H4 (cell line): ENCODE results near the gene TP53RK. TPM values are rescaled to one million over a fixed set of nuclear protein-coding genes. Genes with fewer than 3 reads are reported as not detected.

ENCODE experiments used
- DNase-seq: peaks from one replicate; pipeline ENCODE4 v3.0.0-alpha.2; 2015; ENCODE audit warnings: low spot score
- total RNA-seq: library from RNA; depleted of rRNA; stranded (reverse); fragments of >200 nt; shearing (Covaris generic); gene quantifications from 2 replicates; pipeline ENCODE4 v1.2.3, GENCODE V29; 2014; rRNA removed

Gene TP53RK
- 15.7 and 17.0 TPM in 2 replicates for total RNA-seq

GRCh38 chr20:46689082-46689753 lies at the start of gene TP53RK:
Gene TP53RK, minus strand, starts transcription at chr20:46689444. Its CDS starts 30 bp downstream, at chr20:46689414.
- peak; percentile 100 for DNase-seq

GRCh38 chr20:46735436-46735835 lies 46.2 kb upstream of the TP53RK start:
- DNase-seq, result no peak

DNA sequence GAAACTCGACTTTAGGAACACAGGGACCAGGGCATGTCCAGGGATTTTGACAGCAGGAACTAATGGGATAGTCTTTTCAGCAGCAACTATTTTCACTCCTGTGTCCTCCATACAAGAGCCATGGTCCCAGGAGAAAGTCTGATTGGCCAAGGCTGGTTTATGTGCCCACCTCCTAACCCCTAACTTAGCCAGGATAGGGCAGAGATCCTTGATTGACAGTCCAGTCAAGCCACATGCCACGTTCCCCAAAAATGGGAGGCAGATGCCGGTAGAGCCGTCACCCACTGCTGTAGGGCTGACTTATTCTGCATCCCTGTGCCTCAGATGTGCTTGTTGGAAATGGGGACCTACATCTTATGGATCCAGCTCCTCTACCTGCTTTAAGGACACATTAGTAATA lies 42.5 kb upstream of the TP53RK start:
- DNase-seq, result no peak

DNA sequence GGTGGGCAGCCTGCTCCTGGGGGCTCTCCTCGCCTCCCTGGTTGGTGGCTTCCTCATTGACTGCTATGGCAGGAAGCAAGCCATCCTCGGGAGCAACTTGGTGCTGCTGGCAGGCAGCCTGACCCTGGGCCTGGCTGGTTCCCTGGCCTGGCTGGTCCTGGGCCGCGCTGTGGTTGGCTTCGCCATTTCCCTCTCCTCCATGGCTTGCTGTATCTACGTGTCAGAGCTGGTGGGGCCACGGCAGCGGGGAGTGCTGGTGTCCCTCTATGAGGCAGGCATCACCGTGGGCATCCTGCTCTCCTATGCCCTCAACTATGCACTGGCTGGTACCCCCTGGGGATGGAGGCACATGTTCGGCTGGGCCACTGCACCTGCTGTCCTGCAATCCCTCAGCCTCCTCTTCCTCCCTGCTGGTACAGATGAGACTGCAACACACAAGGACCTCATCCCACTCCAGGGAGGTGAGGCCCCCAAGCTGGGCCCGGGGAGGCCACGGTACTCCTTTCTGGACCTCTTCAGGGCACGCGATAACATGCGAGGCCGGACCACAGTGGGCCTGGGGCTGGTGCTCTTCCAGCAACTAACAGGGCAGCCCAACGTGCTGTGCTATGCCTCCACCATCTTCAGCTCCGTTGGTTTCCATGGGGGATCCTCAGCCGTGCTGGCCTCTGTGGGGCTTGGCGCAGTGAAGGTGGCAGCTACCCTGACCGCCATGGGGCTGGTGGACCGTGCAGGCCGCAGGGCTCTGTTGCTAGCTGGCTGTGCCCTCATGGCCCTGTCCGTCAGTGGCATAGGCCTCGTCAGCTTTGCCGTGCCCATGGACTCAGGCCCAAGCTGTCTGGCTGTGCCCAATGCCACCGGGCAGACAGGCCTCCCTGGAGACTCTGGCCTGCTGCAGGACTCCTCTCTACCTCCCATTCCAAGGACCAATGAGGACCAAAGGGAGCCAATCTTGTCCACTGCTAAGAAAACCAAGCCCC lies 36.2 kb upstream of the TP53RK start:
- no peak for DNase-seq

GRCh38 chr20:46724343-46724959 lies 35.2 kb upstream of the TP53RK start:
- DNase-seq, result no peak

GRCh38 chr20:46723039-46723438 lies 33.8 kb upstream of the TP53RK start:
- DNase-seq, result no peak

DNA sequence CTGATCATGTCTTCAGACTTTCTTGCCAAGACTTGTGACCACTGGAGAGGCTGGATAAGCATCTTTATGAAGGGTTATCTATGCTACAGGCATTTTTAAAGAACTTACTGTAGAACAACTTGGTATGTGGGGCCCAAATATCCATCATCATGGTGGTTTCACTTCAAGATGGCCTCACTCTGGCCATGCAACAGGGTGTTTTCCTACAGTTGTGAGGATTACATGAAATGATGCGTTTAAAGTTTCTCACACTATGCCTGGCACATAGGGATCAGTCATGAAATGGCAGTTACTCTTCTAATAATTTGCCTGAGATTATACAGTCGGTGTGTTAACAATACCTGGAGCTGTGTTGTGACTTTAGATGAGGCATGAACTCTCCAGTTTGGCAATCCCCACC lies 33.2 kb upstream of the TP53RK start:
- DNase-seq, result no peak

DNA sequence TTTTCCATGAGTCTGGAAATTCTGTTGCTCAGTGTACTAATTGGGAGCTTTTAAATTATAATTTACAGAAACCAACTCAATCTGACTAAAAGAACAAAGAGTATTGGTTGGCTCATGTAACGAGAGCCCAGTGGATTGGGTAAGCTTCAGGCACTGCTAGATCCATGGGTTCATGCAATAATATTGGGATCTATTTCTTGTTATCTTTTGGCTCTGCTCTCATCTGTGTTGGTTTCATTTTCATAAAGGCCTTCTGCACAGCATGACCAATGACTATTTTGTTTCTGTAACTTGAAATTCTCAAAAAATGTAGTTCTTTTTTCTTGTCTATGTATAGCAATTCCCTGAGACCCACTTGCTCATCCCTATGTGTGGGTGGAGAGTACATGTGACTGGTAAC lies 32.2 kb upstream of the TP53RK start:
- no peak for DNase-seq

- no peak for DNase-seq
These were observed 31.7 kb upstream of the TP53RK start for GRCh38 chr20:46720776-46721425.

- DNase-seq, result no peak
These were observed 30.8 kb upstream of the TP53RK start for GRCh38 chr20:46720019-46720418.

DNA sequence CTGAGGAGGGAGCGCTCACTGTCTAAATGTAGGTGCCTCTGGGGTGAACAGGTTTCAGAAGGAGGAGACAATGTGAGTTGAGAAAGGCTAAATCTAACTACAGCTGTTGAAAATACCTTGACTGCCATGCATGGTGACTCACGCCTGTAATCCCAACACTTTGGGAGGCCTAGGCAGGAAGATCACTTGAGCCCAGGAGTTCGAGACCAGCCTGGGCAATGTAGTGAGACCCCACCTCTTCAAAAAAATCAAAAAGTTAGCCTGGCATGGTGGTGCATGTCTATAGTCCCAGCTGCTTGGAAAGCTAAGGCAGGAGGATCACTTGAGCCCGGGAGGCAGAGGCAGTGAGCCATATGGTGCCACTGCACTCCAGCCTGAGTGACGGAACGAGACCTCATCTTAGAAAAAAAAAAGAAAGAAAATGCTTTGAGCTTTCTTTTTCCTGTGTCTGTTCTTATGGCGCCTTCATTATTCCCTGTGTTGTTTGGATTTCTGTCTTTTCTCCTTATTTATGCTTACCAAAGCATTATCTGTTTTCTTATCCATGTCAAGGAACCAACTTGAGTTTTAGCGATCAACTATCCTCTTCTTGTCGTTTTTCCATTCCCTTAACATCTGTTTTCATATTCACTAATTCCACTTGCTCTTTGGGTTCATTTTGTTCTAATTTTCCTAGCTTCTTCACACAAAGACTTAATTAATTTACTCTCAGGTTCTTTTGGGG lies 28.7 kb upstream of the TP53RK start:
- no peak for DNase-seq

DNA sequence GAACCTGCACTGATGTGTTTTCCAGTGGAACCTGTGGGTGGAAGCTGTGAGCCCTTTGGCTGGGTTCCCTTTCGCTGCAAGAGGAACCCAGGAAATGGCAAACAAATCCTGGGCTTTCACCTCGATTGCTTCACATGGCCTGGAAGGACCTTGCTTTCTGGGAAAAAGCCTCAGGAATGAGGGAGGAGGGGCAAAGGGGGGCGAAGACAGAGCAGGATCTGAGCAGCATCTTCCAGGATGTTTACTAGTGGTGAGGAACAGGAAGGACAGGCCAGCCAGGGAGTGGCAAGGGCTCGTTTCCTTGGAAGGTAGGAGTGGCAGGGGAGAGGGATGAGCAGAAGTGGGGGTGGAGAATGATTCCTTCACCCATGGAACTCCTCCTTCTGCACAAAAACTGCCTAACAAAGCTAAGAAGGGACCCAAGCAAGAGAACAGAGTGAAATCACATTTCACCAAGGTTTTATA lies 26.1 kb upstream of the TP53RK start:
- DNase-seq, result peak; percentile 83

- DNase-seq, result no peak
These were observed 25.0 kb upstream of the TP53RK start for GRCh38 chr20:46713957-46714834.

- DNase-seq, result no peak
These were observed 22.9 kb upstream of the TP53RK start for GRCh38 chr20:46712056-46712636.

GRCh38 chr20:46710153-46710913 lies 21.1 kb upstream of the TP53RK start:
- no peak for DNase-seq

- DNase-seq, result no peak
These were observed 20.4 kb upstream of the TP53RK start, which contains the start of gene SLC2A10 for GRCh38 chr20:46709459-46710152. Gene SLC2A10, plus strand, starts transcription at chr20:46709649. Its CDS starts 88 bp downstream, at chr20:46709737.

- DNase-seq, result no peak
These were observed 19.8 kb upstream of the TP53RK start for GRCh38 chr20:46709055-46709458.
